Skin epidermis (tissue), 12 donors: ENCODE data around the gene GMPPA.

Experiments used
- H3K27ac ChIP-seq, 21 experiments: fragments of 200-600 bp; sonication (generic) in 11 of 21; one replicate each; pipeline ENCODE4 v1.5.0; 2020; ENCODE audit warnings: mild to moderate bottlenecking in 3 of 21, inconsistent platforms in 2 of 21, moderate library complexity in 2 of 21
- H3K4me3 ChIP-seq, 7 experiments: fragments of 200-600 bp; sonication (generic) in 2 of 7; one replicate each; pipeline ENCODE4 v1.5.0; 2020; ENCODE audit warnings: inconsistent platforms in 2 of 7, mild to moderate bottlenecking in 2 of 7, moderate library complexity in 1 of 7

Gene GMPPA

DNA sequence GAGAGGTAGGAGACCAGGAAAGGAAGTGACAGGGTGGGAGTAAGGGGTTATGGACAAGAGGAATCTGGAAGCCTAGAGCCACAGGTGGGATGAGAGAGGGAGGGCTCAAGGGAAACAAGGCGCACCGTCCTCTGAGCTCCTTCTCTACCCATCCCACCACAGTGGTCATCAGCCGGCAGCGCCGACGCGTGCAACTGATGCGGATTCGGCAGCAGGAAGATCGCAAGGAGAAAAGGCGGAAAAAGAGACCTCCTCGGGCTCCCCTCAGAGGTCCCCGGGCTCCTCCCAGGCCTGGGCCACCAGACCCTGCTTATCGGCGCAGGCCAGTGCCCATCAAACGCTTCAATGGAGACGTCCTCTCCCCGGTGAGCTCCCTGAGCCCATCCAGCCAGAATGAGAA is 50.3 kb downstream of the GMPPA start:
- no peak overlapping the region for H3K27ac ChIP-seq
- H3K4me3 ChIP-seq, result no peak overlapping the region

DNA sequence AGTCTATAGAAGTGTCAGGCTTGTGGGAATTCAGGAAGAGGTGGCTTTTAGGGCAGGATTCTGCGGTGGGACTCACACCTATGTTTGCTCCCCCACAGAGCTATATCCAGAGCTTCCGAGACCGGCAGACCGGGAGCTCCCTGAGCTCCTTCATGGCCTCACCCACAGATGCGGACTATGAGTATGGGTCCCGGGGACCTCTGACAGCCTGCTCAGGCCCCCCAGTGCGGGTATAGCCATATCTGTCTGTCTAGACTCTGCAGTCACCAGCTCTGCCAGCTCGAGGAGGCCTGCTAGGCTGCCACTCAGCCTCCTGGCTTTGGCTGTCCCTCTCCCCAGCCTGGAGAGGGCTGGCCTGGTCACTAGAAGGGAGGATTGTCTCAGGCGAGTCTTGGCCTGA is 50.9 kb downstream of the GMPPA start:
- no peak overlapping the region for H3K27ac ChIP-seq
- H3K4me3 ChIP-seq, result no peak overlapping the region

DNA sequence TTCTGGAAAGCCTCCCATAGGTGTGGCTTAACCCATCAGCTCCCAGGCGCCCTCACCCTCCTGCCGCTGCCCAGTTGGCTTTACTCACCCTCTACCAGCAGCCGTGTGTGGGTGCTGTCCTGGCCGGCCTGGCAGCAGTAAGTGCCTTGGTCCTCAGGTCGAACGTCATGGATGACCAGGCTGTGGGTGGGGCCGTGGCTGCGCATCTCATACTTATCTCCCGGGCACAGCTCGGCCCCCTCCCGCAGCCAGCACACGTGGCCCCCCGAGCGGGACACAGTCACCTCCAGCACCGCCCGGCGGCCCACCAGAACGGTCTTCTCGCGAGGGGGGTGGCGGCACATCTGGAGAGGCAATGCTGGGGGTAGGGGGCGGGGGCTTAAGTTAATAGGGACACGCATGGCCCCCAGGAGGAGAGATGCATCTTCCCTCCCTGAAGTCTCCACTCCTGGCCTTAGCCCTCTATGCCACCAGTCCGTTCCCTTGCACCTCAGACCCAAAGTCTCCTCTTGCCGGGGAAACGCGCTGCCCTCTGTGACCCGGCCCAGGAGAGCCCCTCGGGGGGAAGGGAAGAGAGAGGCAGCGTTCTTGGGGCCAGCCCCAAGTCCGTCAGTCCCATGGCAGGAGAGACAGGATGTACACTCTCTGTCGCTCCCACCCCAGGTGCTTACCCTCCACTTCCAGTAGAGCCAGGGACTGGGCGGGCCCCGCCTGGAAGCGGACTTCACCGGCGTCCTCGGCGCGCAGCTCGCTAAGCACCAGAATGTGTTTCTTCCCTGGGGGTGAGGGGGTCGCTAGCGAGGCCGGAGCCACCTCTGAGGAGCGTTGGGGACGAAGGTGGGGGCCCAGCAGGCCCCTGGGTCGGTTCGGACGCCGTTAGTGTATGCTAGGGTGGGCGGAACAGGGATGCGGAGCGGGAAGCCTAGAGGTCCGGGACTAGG is 53.0 kb downstream of the GMPPA start:
- H3K27ac ChIP-seq, result peak overlapping the region in 1 of 21 experiments; percentile 9

DNA sequence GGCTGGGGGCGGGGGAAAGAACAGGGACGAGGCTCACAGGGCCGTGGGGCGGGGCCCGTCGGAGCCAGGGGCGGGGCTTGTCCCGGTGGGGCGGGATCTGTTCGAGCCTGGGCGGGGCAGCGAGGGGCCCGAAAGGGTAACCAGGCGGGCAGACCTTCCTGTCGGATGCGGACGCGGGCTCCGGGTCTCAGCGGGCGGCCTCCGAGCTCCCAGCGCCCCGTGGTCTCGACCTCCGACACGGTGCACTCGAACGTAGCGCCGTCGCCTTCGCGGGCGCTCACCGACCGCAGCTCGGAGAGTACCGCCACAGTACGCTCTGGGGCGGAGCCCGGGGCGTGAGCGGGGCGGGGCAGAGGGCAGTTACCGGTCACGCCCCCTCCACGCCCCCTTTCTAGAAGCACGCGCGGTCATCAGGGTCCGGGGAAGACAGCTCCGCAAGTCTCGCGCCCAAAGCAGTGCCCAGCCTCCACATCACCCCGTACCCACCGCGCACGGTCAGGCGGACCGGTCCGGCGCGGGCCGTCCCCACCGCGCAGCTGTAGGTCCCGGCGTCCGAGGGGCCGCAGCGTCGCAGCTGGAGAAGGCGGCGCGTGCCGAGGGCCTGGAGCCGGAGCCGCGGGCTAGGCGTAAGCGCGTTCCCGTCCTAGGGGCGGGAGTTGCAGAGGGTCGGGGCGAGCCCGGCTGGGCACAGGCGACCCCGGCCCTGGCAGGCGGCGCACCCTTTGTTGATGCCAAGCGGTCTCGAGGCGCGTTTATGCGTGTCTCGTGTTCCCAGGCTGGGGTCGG is 53.9 kb downstream of the GMPPA start:
- Histone ChIP-seq H3K27ac (peak overlapping the region in 1 of 21 experiments; percentile 41), H3K4me3 (peak overlapping the region; percentile 35 to 61 (median 40))

More for the DNA sequence above, 53.0 kb downstream of the GMPPA start:
- H3K4me3 ChIP-seq, result peak overlapping the region; percentile 35 to 61 (median 40)

- peak overlapping the region in 5 of 7 experiments; percentile 35 to 61 (median 50) for H3K4me3 ChIP-seq
- no peak overlapping the region for H3K27ac ChIP-seq
Measured at GRCh38 chr2:219553168-219553417, 54.4 kb downstream of the GMPPA start.

DNA sequence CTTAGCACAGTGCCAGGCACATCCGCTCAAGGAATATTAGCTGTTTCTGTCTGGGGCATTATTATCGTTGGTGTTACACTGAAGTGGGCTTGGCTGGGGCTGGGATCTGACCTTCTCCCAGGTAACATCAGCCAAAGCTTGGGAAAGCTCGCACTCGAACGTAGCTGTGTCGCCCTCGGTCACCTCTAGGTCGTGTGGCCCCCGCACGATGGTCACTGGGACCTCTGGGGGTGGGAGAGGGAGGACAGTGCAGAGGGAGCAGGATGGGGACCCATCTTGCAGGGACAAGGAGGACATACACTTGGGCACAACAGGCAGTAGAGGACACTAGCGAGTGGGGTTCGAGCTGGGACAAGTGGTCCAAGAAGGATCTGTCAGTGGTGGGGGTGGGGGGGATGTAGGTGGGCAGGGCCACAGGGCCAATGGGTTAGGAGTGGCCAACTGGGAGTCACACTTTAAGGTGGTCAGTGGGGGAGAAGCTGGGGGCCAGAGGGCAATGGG is 54.8 kb downstream of the GMPPA start:
- H3K27ac ChIP-seq, result no peak overlapping the region
- H3K4me3 ChIP-seq, result no peak overlapping the region

GRCh38 chr2:219554350-219554749 is 55.7 kb downstream of the GMPPA start:
- H3K27ac ChIP-seq, result no peak overlapping the region
- no peak overlapping the region for H3K4me3 ChIP-seq

- no peak overlapping the region for H3K4me3 ChIP-seq
- no peak overlapping the region for H3K27ac ChIP-seq
Measured at GRCh38 chr2:219555956-219556355, 57.3 kb downstream of the GMPPA start.

GRCh38 chr2:219556413-219556812 is 57.7 kb downstream of the GMPPA start:
- Histone ChIP-seq H3K27ac (no peak overlapping the region), H3K4me3 (no peak overlapping the region)
